Stomach (tissue), 9 donors: ENCODE measurements around the gene LPGAT1. TPM values are rescaled to one million over a fixed set of nuclear protein-coding genes. Genes with fewer than 3 reads are reported as not detected.

Experiments
- DNase-seq, 2 donors: peaks; one replicate each; pipeline versions ENCODE4 v3.0.0 to v3.0.0-alpha.2; 2013 to 2019
- H3K27ac ChIP-seq, 5 donors: fragments of 200-600 bp in 4 of 5; sonication (generic) in 4 of 5; one replicate each; pipeline ENCODE4 v1.5.1; 2013 to 2019; ENCODE audit warnings: mild to moderate bottlenecking in 1 of 5, moderate library complexity in 1 of 5
- H3K27me3 ChIP-seq, 3 donors: fragments of 200-600 bp; sonication (generic); one replicate each; pipeline ENCODE4 v1.5.1; 2017 to 2019; ENCODE audit warnings: mixed run types in 1 of 3
- H3K36me3 ChIP-seq, 4 donors: fragments of 200-600 bp; sonication (generic); 1 replicate in 3 of 4; 2 replicates in 1 of 4; pipeline ENCODE4 v1.5.1; 2016 to 2019
- H3K4me1 ChIP-seq, 4 donors: fragments of 200-600 bp; sonication (generic); one replicate each; pipeline ENCODE4 v1.5.1; 2016 to 2019
- H3K4me3 ChIP-seq, 4 donors: fragments of 200-600 bp; sonication (generic) in 3 of 4; one replicate each; pipeline ENCODE4 v1.5.1; 2016 to 2019; ENCODE audit warnings: mild to moderate bottlenecking in 1 of 4
- H3K9me3 ChIP-seq, 4 donors: fragments of 200-600 bp; sonication (generic); one replicate each; pipeline ENCODE4 v1.5.1; 2016 to 2019
- EP300 ChIP-seq: sonication (generic); formaldehyde crosslinking; IDR thresholded peaks from one replicate; pipeline ENCODE4 v1.6.1; 2017; ENCODE audit warnings: antibody characterized with exemption
- POLR2A ChIP-seq, 4 donors: fragments of 450-650 bp; IDR thresholded peaks; one replicate each; pipeline ENCODE4 v1.6.1; 2016; ENCODE audit warnings: antibody characterized with exemption in 4 of 4, control low read depth in 2 of 4, mild to moderate bottlenecking in 1 of 4, moderate library complexity in 1 of 4
- POLR2AphosphoS5 ChIP-seq, 3 donors: sonication (generic); formaldehyde crosslinking; IDR thresholded peaks; one replicate each; pipeline ENCODE4 v1.6.1; 2016; ENCODE audit warnings: antibody characterized with exemption in 3 of 3
- WGBS, 5 donors: extraction: QIAGEN DNeasy Blood & Tissue Kit in 3 of 5; methylation state at CpG; one replicate each; pipeline versions ENCODE4 v1.1.5 to v1.1.7; 2013 to 2018; 5-methylcytosine and 5-hydroxymethylcytosine counted together
- intact Hi-C: fragments of 100-400 bp; cut with DNase I; formaldehyde crosslinking; loops from one replicate; pipeline ENCODE4 v1.15.1; 2023; ENCODE audit warnings: low total_unique reads
- polyA plus RNA-seq, 3 donors: library from polyadenylated mRNA; stranded (reverse); fragments of 200-250 nt; gene quantifications; one replicate each; pipeline ENCODE4 v1.2.3, GENCODE V29; 2013
- total RNA-seq, 5 donors: library from RNA; depleted of rRNA; stranded (reverse); fragments of >200 nt; gene quantifications; one replicate each; pipeline versions ENCODE4 v1.1.0 to v1.2.3, GENCODE V29; 2014 to 2016
- TF ChIP-seq, protein P1 (sequence below), 7 experiments: fragments of 450-650 bp in 4 of 7; fragments of 200-600 bp in 3 of 7; sonication (generic) in 3 of 7; IDR thresholded peaks; one replicate each; pipeline ENCODE4 v1.5.1; 2016 to 2019; ENCODE audit warnings: antibody characterized with exemption in 7 of 7, control low read depth in 2 of 7, mild to moderate bottlenecking in 1 of 7
- donor health status: healthy with polysubstance abuse.
- donor health status: Bipolar disorder and iron deficiency.
- donor health status: healthy.

The LPGAT1 gene
- total and polyA plus RNA-seq, 8 donors, result 2.9 to 59.3 (median 5.1) TPM

- TF ChIP-seq, protein P1, sequence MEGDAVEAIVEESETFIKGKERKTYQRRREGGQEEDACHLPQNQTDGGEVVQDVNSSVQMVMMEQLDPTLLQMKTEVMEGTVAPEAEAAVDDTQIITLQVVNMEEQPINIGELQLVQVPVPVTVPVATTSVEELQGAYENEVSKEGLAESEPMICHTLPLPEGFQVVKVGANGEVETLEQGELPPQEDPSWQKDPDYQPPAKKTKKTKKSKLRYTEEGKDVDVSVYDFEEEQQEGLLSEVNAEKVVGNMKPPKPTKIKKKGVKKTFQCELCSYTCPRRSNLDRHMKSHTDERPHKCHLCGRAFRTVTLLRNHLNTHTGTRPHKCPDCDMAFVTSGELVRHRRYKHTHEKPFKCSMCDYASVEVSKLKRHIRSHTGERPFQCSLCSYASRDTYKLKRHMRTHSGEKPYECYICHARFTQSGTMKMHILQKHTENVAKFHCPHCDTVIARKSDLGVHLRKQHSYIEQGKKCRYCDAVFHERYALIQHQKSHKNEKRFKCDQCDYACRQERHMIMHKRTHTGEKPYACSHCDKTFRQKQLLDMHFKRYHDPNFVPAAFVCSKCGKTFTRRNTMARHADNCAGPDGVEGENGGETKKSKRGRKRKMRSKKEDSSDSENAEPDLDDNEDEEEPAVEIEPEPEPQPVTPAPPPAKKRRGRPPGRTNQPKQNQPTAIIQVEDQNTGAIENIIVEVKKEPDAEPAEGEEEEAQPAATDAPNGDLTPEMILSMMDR (IDR thresholded peaks at IDR 0.05), result no peak
- TF ChIP-seq POLR2A (IDR thresholded peaks at IDR 0.05), result no peak
- TF ChIP-seq POLR2AphosphoS5 (IDR thresholded peaks at IDR 0.05), result no peak
- no peak for TF ChIP-seq EP300
- no peak overlapping the region for H3K4me3 ChIP-seq
- H3K27me3 ChIP-seq, result no peaks in the 10 kb centered on the region
- H3K27ac ChIP-seq, result no peak overlapping the region
- no peaks in the 10 kb centered on the region for H3K9me3 ChIP-seq
- WGBS, 5 donors, result 82 to 94% (median 94%) methylated on average over 1 of the region's 1 CpG
- intact Hi-C loops, result no loop called here
- DNase-seq, result no peak
- peaks cover 0 to 18% (median 4%) of the 10 kb centered on the region in 4 donors for H3K4me1 ChIP-seq
- H3K36me3 ChIP-seq, result no peaks in the 10 kb centered on the region
Observed at GRCh38 chr1:211839106-211839505, 8.5 kb upstream of the LPGAT1 start.

- Histone ChIP-seq H3K36me3 (no peaks in the 10 kb centered on the region), H3K9me3 (no peaks in the 10 kb centered on the region), H3K4me3 (no peak overlapping the region), H3K4me1 (peaks cover 0 to 41% (median 22%) of the 10 kb centered on the region in 4 donors), H3K27ac (no peak overlapping the region), H3K27me3 (no peaks in the 10 kb centered on the region)
- intact Hi-C loops, result loop anchor here (5.0 kb wide), 1 partner anchor 151 kb away; no protein-coding TSS in a partner anchor
- TF ChIP-seq POLR2A (IDR thresholded peaks at IDR 0.05) (no peak), POLR2AphosphoS5 (IDR thresholded peaks at IDR 0.05) (no peak), EP300 (no peak)
- TF ChIP-seq, protein P1 (IDR thresholded peaks at IDR 0.05), result no peak
- 79 to 92% (median 89%) methylated on average over 1 of the region's 1 CpG for WGBS, 5 donors
- DNase-seq, result no peak
Observed at GRCh38 chr1:211833174-211833820, 2.7 kb upstream of the LPGAT1 start.

DNA sequence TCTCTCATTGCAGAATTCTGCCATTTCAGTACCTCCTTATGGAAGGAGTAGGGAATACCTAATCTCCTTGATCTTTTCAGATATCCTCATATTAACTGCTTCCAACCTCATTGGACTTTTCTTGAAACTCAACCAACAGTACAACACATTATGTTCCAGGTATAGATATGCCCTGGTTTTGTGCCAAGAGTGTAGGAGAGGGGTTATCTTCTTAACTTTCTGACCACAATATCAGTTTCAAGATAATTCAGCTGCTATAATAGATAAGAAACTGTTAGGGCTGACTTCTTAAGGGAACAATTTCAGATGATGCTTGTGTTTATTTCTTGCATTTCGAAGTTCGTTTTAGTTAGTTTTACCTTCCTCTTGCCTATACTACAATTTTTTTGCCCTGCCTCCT is 2.1 kb upstream of the LPGAT1 start:
- 23 to 71% (median 33%) methylated on average over 2 of the region's 2 CpGs for WGBS, 5 donors
- DNase-seq, result no peak
- TF ChIP-seq POLR2AphosphoS5 (IDR thresholded peaks at IDR 0.05) (no peak), POLR2A (IDR thresholded peaks at IDR 0.05) (no peak)
- no peaks in the 10 kb centered on the region for H3K9me3 ChIP-seq
- H3K36me3 ChIP-seq, result no peaks in the 10 kb centered on the region
- peaks cover 0 to 45% (median 25%) of the 10 kb centered on the region in 4 donors for H3K4me1 ChIP-seq
- intact Hi-C loops, result loop anchor here (5.0 kb wide), 1 partner anchor 150 kb away; no protein-coding TSS in a partner anchor
- H3K4me3 ChIP-seq, result no peak overlapping the region
- no peak overlapping the region for H3K27ac ChIP-seq
- no peaks in the 10 kb centered on the region for H3K27me3 ChIP-seq

GRCh38 chr1:211831558-211832323 is 1.2 kb upstream of the LPGAT1 start:
- intact Hi-C loops, result loop anchor here (5.0 kb wide), 1 partner anchor 149 kb away; no protein-coding TSS in a partner anchor

More at GRCh38 chr1:211831558-211832323, 1.2 kb upstream of the LPGAT1 start:
- Histone ChIP-seq H3K27me3 (no peaks in the 10 kb centered on the region), H3K27ac (no peak overlapping the region), H3K4me3 (peak overlapping the region in 1 of 4 donors; percentile 75), H3K9me3 (no peaks in the 10 kb centered on the region), H3K4me1 (peaks cover 0 to 52% (median 30%) of the 10 kb centered on the region in 4 donors), H3K36me3 (no peaks in the 10 kb centered on the region)
- TF ChIP-seq EP300 (no peak), POLR2AphosphoS5 (IDR thresholded peaks at IDR 0.05) (no peak), POLR2A (IDR thresholded peaks at IDR 0.05) (no peak)
- TF ChIP-seq, protein P1 (IDR thresholded peaks at IDR 0.05), result no peak
- peak in 1 of 2 donors; percentile 29 for DNase-seq
- 53 to 74% (median 66%) methylated on average over 4 of the region's 4 CpGs for WGBS, 5 donors
